Measurements from ENCODE around the gene SORCS2.

- TF ChIP-seq CTCF (IDR thresholded peaks at IDR 0.05) (no peak), POLR2A (IDR thresholded peaks at IDR 0.05) (no peak)
Measured at GRCh38 chr4:7297374-7297773, 105.0 kb downstream of the SORCS2 start.

Data from uterus (tissue), 2 donors.